Mucosa of stomach (tissue), 1 donor: ENCODE data around the gene ASCL2.
"Not testable (repeated sequence)": the region's sequence is repeated elsewhere in the genome, so short reads cannot be mapped to it uniquely, and the experiment has no call there.

Experiments
- H3K27me3 ChIP-seq: one replicate; pipeline ENCODE4 v1.7.0; 2013; ENCODE audit warnings: mild to moderate bottlenecking, low read length; ENCODE audit not compliant: control insufficient read depth, insufficient read depth
- H3K36me3 ChIP-seq: one replicate; pipeline ENCODE4 v1.7.0; 2013; ENCODE audit warnings: low read length; ENCODE audit not compliant: control insufficient read depth, insufficient read depth
- H3K4me1 ChIP-seq: one replicate; pipeline ENCODE4 v1.7.0; 2013; ENCODE audit warnings: mild to moderate bottlenecking, low read length; ENCODE audit not compliant: control insufficient read depth, insufficient read depth
- H3K4me3 ChIP-seq: one replicate; pipeline ENCODE4 v1.7.0; 2013; ENCODE audit warnings: low read length
- H3K9ac ChIP-seq: one replicate; pipeline ENCODE4 v1.7.0; 2013; ENCODE audit warnings: mild to moderate bottlenecking, low read length, moderate library complexity
- H3K9me3 ChIP-seq: one replicate; pipeline ENCODE4 v1.7.0; 2013; ENCODE audit warnings: mild to moderate bottlenecking, low read length, moderate library complexity; ENCODE audit not compliant: control insufficient read depth
- donor health status: Pancreatic carcinoma.

The ASCL2 gene

DNA sequence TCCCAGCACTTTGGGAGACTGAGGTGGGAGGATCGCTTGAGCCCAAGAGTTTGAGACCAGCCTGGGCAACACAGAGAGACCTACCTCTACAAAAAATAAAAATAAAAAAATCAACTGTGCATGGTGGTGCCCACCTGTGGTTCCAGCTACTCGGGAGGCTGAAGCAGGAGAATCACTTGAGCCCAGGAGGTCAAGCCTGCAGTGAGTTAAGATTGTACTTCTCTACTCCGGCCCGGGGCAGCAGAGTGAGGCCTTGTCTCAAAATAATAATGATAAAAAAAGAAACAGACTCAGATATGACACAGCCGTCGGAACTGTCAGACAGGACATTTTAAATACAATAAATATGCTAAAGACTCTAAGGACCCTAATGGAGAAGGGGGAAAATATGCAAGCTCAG, 18.4 kb downstream of the ASCL2 start:
- Histone ChIP-seq H3K9ac (no peak overlapping the region), H3K4me1 (peaks cover 5% of the 10 kb centered on the region), H3K4me3 (no peak overlapping the region), H3K9me3 (no peaks in the 10 kb centered on the region), H3K27me3 (no peaks in the 10 kb centered on the region), H3K36me3 (no peaks in the 10 kb centered on the region)

DNA sequence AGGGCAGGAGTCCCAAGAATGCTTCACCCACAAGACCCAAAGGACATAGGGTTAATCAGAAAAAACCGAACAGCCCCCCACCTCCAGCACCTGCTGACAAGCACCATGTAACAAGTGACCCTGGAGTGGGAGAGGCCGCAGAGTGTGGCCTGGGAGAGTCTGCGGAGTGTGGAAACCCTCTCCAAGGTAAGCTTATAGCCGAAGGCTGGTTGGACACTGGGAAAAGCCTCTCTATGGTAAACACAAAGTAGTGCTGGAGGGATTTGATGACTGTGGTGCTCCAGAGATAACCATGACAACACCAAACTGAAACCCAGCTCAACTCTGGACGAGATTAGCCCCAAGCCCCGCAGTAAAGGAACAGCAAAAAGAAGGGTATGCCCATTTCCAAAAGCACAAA, 19.2 kb downstream of the ASCL2 start:
- no peak overlapping the region for H3K4me3 ChIP-seq
- no peaks in the 10 kb centered on the region for H3K27me3 ChIP-seq
- no peaks in the 10 kb centered on the region for H3K9me3 ChIP-seq
- no peak overlapping the region for H3K9ac ChIP-seq
- H3K36me3 ChIP-seq, result no peaks in the 10 kb centered on the region
- H3K4me1 ChIP-seq, result no peaks in the 10 kb centered on the region

DNA sequence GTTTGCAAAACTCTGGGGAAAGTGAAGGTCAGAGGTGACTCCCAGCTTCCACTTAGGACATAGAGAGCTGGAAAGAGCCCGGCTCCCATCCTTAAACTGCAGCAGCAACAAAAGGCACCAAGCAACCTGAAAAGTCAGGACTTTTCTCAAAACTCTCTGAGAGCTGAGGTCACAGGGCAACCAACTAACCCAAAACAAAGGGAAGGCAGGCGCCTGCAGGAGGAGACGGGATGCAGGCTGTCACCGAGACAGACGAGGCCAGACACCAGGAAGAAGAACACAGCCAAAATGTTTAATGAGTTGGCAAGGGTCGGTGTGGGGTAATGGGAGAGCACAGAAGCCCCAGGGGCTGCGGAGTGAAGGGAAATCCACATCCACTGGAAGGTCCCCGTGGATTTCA, 19.9 kb downstream of the ASCL2 start:
- Histone ChIP-seq H3K4me3 (no peak overlapping the region), H3K9me3 (no peaks in the 10 kb centered on the region), H3K36me3 (no peaks in the 10 kb centered on the region), H3K4me1 (no peaks in the 10 kb centered on the region), H3K27me3 (no peaks in the 10 kb centered on the region), H3K9ac (no peak overlapping the region)

DNA sequence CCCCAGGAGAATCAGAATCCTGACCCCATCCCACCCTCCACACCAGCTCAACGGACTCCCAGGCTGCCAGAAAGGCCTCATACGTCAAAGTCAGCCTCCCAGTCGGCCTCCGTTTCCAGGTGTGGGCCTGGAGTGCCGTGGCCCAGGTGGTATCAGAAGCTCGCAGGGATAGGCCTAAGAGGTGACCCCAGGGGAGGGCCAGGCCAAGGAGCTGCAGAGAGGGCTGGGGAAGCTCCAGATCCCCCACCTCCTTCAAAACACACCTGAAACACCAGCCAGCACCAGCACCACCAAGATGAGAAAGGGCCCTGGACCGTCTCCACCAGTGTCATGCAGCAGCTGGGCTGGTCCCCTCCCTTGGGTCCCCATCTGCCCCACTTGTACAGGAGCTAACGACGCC, 20.3 kb downstream of the ASCL2 start:
- H3K9ac ChIP-seq, result no peak overlapping the region
- no peak overlapping the region for H3K4me3 ChIP-seq
- H3K36me3 ChIP-seq, result no peaks in the 10 kb centered on the region
- H3K9me3 ChIP-seq, result no peaks in the 10 kb centered on the region
- no peaks in the 10 kb centered on the region for H3K4me1 ChIP-seq
- H3K27me3 ChIP-seq, result no peaks in the 10 kb centered on the region

DNA sequence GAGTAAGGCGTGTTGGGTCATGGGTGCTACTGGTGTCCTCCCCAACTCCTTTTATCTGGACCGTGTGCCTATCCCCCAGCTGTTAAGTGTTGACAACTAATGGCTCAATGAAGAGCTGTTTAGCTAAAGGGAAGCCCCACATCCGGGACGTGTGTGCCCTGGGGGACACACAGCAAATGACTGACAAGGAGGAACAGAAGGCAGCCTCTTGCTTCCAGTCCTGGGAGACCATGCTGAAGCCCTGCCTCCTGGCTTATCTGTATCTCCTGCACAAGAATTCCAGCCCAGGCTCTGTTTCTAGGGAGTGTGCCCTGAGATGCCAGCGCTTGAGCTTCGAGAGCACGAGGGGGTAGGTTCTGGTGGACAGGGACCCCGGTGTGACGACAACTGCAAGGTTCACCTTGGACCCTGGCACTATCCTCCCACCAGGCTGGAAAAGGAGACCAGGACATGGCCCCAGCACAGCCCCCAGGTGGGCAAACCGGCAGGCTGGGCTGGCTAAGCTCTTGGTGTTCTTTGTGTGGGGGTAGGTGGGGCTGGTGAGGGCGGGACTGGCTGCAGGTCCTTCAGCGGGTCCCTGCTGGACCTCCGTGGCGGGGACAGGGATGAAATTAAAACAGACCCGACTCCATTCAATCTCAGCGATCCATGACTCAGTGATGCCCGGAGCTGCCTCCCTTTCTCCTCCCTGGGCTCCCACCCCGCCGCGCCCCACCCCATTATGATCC, 21.0 kb downstream of the ASCL2 start:
- Histone ChIP-seq H3K27me3 (no peaks in the 10 kb centered on the region), H3K9me3 (no peaks in the 10 kb centered on the region), H3K9ac (no peak overlapping the region), H3K36me3 (no peaks in the 10 kb centered on the region), H3K4me3 (no peak overlapping the region), H3K4me1 (no peaks in the 10 kb centered on the region)

DNA sequence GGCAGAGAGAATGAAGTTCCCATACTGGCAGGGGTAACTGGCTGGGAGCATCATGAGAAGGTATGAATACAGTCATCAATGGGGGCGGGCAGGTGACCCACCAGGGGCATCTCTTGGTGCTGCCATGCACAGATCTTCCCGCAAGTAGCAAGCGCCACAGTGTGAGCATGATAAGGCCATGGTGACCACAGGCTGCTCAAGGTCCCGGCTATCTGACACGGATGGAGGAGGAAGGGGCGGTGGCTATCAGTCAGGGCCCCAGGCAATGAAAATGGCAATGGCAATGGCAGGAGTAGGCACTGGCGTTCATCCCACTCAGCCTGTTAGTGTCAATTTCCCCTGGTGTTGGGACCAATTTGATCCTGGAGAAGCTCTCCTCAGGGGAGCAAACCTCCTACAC, 21.6 kb downstream of the ASCL2 start:
- no peaks in the 10 kb centered on the region for H3K4me1 ChIP-seq
- no peaks in the 10 kb centered on the region for H3K27me3 ChIP-seq
- no peak overlapping the region for H3K9ac ChIP-seq
- no peaks in the 10 kb centered on the region for H3K36me3 ChIP-seq
- H3K9me3 ChIP-seq, result no peaks in the 10 kb centered on the region
- H3K4me3 ChIP-seq, result no peak overlapping the region

DNA sequence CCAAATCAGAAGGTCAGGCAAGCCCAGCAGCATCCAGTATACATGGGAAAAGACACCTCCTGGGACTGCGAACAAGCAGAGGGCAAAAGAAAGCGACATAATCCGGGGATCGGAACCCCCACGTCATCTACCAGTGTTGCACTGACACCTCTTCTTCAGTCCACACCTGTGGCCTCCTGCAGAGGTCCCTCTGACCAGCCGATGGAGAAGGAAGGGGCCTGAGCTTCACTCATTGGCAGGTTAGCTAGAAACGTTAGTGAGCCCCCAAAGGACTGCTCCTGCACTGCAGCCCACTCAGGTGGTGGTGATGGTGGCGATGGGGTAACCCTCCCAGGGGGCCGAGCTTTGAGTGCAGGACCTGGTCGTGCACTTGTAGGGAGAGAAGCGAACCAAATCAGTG, 22.1 kb downstream of the ASCL2 start:
- H3K9me3 ChIP-seq, result no peaks in the 10 kb centered on the region
- no peaks in the 10 kb centered on the region for H3K36me3 ChIP-seq
- no peaks in the 10 kb centered on the region for H3K4me1 ChIP-seq
- H3K4me3 ChIP-seq, result no peak overlapping the region
- no peaks in the 10 kb centered on the region for H3K27me3 ChIP-seq
- no peak overlapping the region for H3K9ac ChIP-seq

DNA sequence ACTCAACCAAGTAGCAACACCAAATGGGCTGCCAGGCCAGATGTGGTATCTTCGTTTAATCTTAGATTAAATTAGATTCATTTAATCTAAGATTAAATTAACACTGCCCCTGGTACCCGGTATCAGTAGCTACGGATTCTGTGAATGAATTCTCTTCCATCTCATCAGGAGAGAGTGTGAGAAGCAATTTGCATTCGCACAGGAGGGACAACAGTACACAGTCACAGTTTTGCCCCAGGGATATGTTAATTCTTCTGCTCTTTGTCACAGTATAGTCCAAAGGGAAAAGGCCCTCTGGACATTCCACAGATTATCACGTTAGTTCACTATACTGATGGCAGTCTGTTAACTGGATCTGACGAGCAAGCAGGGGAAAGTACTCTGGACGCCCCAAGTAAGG, 22.9 kb downstream of the ASCL2 start:
- Histone ChIP-seq H3K4me3 (no peak overlapping the region), H3K4me1 (no peaks in the 10 kb centered on the region), H3K9ac (no peak overlapping the region), H3K9me3 (no peaks in the 10 kb centered on the region), H3K27me3 (no peaks in the 10 kb centered on the region), H3K36me3 (no peaks in the 10 kb centered on the region)

DNA sequence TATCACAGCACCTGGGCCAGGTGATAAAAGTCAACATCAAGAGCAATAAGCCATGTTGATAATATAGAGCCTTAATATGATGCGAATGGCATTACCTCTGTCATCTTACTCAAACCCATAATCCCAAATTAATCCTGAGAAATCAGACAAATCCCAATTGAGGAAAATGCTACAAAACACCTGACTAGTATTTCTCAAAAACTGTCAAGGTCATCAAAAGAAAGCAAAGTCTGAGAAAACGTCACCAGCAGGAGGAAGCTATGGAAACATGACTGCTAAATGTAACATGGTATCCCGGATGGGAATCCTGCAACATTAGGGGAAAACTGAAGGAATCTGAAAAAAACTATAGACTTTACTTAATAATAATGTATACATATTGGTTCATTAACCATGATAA, 29.6 kb downstream of the ASCL2 start:
- no peak overlapping the region for H3K4me3 ChIP-seq
- no peaks in the 10 kb centered on the region for H3K9me3 ChIP-seq
- H3K27me3 ChIP-seq, result no peaks in the 10 kb centered on the region
- no peaks in the 10 kb centered on the region for H3K36me3 ChIP-seq
- no peaks in the 10 kb centered on the region for H3K4me1 ChIP-seq
- no peak overlapping the region for H3K9ac ChIP-seq

DNA sequence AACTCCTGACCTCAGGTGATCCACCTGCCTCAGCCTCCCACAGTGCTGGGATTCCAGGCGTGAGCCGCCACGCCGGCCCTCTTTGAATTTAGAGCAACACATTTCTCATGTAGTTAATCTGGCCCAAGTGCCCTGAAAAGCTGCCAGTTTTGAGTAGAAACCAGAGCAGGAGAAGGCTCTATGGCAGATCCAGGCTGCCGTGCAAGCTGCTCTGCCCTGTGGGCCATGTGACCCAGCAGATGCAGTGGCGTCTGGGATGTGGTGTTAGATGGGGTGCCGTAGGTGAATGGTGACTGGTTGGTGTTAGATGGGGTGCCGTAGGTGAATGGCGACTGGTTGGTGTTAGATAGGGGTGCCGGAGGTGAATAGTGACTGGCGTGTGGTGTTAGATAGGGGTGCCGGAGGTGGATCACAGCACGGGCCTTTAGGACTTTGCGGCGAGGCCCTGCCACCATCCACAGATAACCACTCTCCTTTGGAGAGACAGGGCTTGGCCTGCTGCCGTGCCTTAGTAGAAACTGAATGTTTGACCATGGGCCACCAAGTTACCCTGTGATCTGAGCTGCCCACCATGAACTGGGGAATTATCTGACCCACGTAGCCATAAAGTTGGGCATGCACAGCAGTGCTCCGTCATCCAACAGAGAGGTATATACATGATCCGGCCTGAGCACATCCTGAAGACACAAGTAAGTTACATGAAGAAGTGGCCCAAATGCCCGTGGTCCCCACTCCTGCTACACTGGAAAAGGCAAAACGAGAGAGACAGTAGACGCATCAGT, 32.7 kb downstream of the ASCL2 start:
- Histone ChIP-seq H3K9me3 (no peaks in the 10 kb centered on the region), H3K36me3 (no peaks in the 10 kb centered on the region), H3K4me3 (no peak overlapping the region), H3K27me3 (no peaks in the 10 kb centered on the region), H3K4me1 (no peaks in the 10 kb centered on the region), H3K9ac (no peak overlapping the region)

DNA sequence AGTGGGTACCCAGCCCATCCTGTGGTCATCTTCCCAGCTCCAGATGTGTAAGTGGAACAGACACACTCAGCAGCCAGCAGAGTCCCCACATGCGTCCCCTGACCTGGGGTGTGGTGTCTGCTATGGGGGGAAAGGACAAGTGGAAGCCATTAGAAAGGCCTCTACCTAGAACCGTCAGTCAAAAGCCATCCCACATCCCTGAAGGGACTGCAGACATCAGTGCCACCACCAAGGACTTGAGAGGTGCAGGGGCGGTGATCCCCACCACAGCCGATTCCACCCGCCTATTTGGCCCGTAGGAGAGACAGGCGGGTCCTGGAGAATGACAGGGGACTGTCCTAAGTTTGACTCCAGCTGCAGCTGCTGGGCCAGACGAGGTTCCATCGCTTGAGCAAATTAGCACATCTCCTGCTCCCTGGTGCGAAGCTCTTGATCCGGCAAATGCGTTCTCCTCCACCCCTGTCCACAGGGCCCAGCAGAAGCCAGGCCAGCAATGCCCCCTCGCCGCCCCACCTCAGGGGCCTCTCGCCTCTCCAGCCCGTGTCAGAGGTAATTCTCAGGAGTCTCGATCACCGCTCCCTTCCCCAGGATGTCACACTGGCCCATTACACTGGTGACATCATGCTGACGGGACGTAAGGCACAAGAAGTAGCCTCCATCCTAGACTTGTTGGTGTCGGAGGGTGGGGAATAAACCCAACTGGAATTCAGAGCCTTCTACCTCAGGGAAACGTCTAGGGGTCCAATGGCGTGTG, 33.8 kb downstream of the ASCL2 start:
- H3K9ac ChIP-seq, H3K27me3 ChIP-seq, H3K36me3 ChIP-seq, H3K4me3 ChIP-seq, H3K4me1 ChIP-seq, H3K9me3 ChIP-seq: not testable (repeated sequence)
